HEK293 (cell line): ENCODE data around the gene ZMYM4.

Experiments
- CTCF ChIA-PET: fragments of 350-600 bp; formaldehyde crosslinking; extraction: SDS; loops from one replicate; lab custom pipeline; 2021; ENCODE audit warnings: antibody characterized with exemption; lab: Yijun Ruan, JAX
- POLR2A ChIA-PET: fragments of 300-600 bp; formaldehyde crosslinking; extraction: SDS; loops from one replicate; lab custom pipeline; 2020; ENCODE audit warnings: antibody characterized with exemption, inconsistent platforms; lab: Yijun Ruan, JAX
- H3K27ac ChIP-seq: fragments of 200-500 bp; sonication (Bioruptor generic); 2 replicates; pipeline ENCODE4 v1.5.1; 2014; ENCODE audit warnings: low read depth, low read length, control low read depth, inconsistent platforms; ENCODE audit errors: extremely low read depth
- H3K36me3 ChIP-seq, 2 experiments: fragments of 200-500 bp in 1 of 2; sonication (Bioruptor generic) in 1 of 2; 1 replicate in 1 of 2; 2 replicates in 1 of 2; pipeline ENCODE4 v1.5.1; 2014 to 2017; ENCODE audit warnings: inconsistent platforms in 2 of 2, low read length in 2 of 2; ENCODE audit not compliant: control insufficient read depth in 2 of 2, insufficient read depth in 1 of 2
- H3K4me1 ChIP-seq: fragments of 200-500 bp; sonication (Bioruptor generic); 2 replicates; pipeline ENCODE4 v1.5.1; 2014; ENCODE audit warnings: mild to moderate bottlenecking, low read length, inconsistent platforms; ENCODE audit not compliant: control insufficient read depth, insufficient read depth
- H3K4me3 ChIP-seq: 2 replicates; pipeline ENCODE4 v1.5.1; 2011; ENCODE audit warnings: low read depth, mild to moderate bottlenecking, control low read depth, low read length, moderate library complexity
- H3K9me3 ChIP-seq: fragments of 200-500 bp; sonication (Bioruptor generic); 2 replicates; pipeline ENCODE4 v1.5.1; 2014; ENCODE audit warnings: low read depth, low read length, inconsistent platforms; ENCODE audit not compliant: control insufficient read depth, insufficient read depth
- BCL11A ChIP-seq: fragments of 450-650 bp; formaldehyde crosslinking; IDR thresholded peaks from 2 replicates; pipeline ENCODE4 v1.5.1; 2016; ENCODE audit warnings: low read depth, missing biosample characterization, missing genetic modification characterization
- CTCF ChIP-seq: fragments of 450-650 bp; formaldehyde crosslinking; IDR thresholded peaks from 2 replicates; pipeline ENCODE4 v1.5.1; 2016; ENCODE audit warnings: missing biosample characterization, missing genetic modification characterization
- HOXA7 ChIP-seq: sonication (generic); formaldehyde crosslinking; IDR thresholded peaks from 2 replicates; pipeline ENCODE4 v1.8.1; 2022; ENCODE audit warnings: missing genetic modification reagents, borderline replicate concordance
- HOXC10 ChIP-seq: sonication (generic); formaldehyde crosslinking; IDR thresholded peaks from 2 replicates; pipeline ENCODE4 v1.8.1; 2023; ENCODE audit warnings: mild to moderate bottlenecking, missing genetic modification reagents
- SALL2 ChIP-seq: fragments of 450-650 bp; formaldehyde crosslinking; IDR thresholded peaks from 2 replicates; pipeline ENCODE4 v1.5.0; 2017; ENCODE audit warnings: missing biosample characterization, mild to moderate bottlenecking, missing genetic modification characterization, borderline replicate concordance
- SP2 ChIP-seq: fragments of 450-650 bp; formaldehyde crosslinking; IDR thresholded peaks from 2 replicates; pipeline ENCODE4 v1.5.1; 2016; ENCODE audit warnings: missing biosample characterization, missing genetic modification characterization
- SP7 ChIP-seq: fragments of 450-650 bp; formaldehyde crosslinking; IDR thresholded peaks from 2 replicates; pipeline ENCODE4 v1.5.1; 2016; ENCODE audit warnings: missing biosample characterization, missing genetic modification characterization
- TCF7L2 ChIP-seq: IDR thresholded peaks from 2 replicates; pipeline ENCODE4 v1.6.1; 2011; ENCODE audit warnings: low read depth, mild to moderate bottlenecking, inconsistent platforms, low read length, moderate library complexity, borderline replicate concordance
- ZBTB1 ChIP-seq: fragments of 450-650 bp; formaldehyde crosslinking; IDR thresholded peaks from 2 replicates; pipeline ENCODE4 v1.5.1; 2016; ENCODE audit warnings: missing biosample characterization, missing genetic modification characterization
- ZIC2 ChIP-seq: fragments of 450-650 bp; formaldehyde crosslinking; IDR thresholded peaks from 2 replicates; pipeline ENCODE4 v1.5.1; 2016; ENCODE audit warnings: missing biosample characterization, missing genetic modification characterization
- ZNF16 ChIP-seq: fragments of 450-650 bp; formaldehyde crosslinking; IDR thresholded peaks from 2 replicates; pipeline ENCODE4 v1.5.1; 2016; ENCODE audit warnings: low read depth, missing biosample characterization, missing genetic modification characterization
- ZNF169 ChIP-seq: fragments of 450-650 bp; formaldehyde crosslinking; IDR thresholded peaks from 2 replicates; pipeline ENCODE4 v1.5.1; 2016; ENCODE audit warnings: missing biosample characterization, missing genetic modification characterization
- ZNF202 ChIP-seq: fragments of 450-650 bp; formaldehyde crosslinking; IDR thresholded peaks from 2 replicates; pipeline ENCODE4 v1.5.1; 2016; ENCODE audit warnings: missing biosample characterization, missing genetic modification characterization, borderline replicate concordance
- ZNF350 ChIP-seq: fragments of 450-650 bp; formaldehyde crosslinking; IDR thresholded peaks from 2 replicates; pipeline ENCODE4 v1.5.0; 2017; ENCODE audit warnings: missing biosample characterization, mild to moderate bottlenecking, missing genetic modification characterization
- ZNF354C ChIP-seq: fragments of 450-650 bp; formaldehyde crosslinking; IDR thresholded peaks from 2 replicates; pipeline ENCODE4 v1.5.1; 2016; ENCODE audit warnings: missing biosample characterization, missing genetic modification characterization, low read depth, borderline replicate concordance
- ZNF391 ChIP-seq: fragments of 450-650 bp; formaldehyde crosslinking; IDR thresholded peaks from 2 replicates; pipeline ENCODE4 v1.5.1; 2016; ENCODE audit warnings: low read depth, missing biosample characterization, missing genetic modification characterization, borderline replicate concordance
- ZNF398 ChIP-seq: fragments of 450-650 bp; formaldehyde crosslinking; IDR thresholded peaks from 2 replicates; pipeline ENCODE4 v1.5.1; 2017; ENCODE audit warnings: missing biosample characterization, missing genetic modification characterization
- ZNF529 ChIP-seq: fragments of 450-650 bp; formaldehyde crosslinking; IDR thresholded peaks from 2 replicates; pipeline ENCODE4 v1.5.1; 2017; ENCODE audit warnings: missing genetic modification characterization, missing biosample characterization; ENCODE audit not compliant: insufficient replicate concordance
- ZNF558 ChIP-seq: fragments of 450-650 bp; formaldehyde crosslinking; IDR thresholded peaks from 2 replicates; pipeline ENCODE4 v1.5.1; 2016; ENCODE audit warnings: missing biosample characterization, missing genetic modification characterization
- ZNF623 ChIP-seq: fragments of 450-650 bp; formaldehyde crosslinking; IDR thresholded peaks from 2 replicates; pipeline ENCODE4 v1.5.1; 2016; ENCODE audit warnings: missing biosample characterization, missing genetic modification characterization
- ZNF624 ChIP-seq: fragments of 450-650 bp; formaldehyde crosslinking; IDR thresholded peaks from 2 replicates; pipeline ENCODE4 v1.5.1; 2017; ENCODE audit warnings: missing biosample characterization, missing genetic modification characterization
- ZNF677 ChIP-seq: fragments of 450-650 bp; IDR thresholded peaks from 2 replicates; pipeline ENCODE4 v1.5.0; 2018; ENCODE audit warnings: missing biosample characterization, mild to moderate bottlenecking, missing genetic modification characterization, moderate library complexity
- ZNF76 ChIP-seq: fragments of 450-650 bp; formaldehyde crosslinking; IDR thresholded peaks from 2 replicates; pipeline ENCODE4; 2016; ENCODE audit warnings: low read depth, missing biosample characterization, missing genetic modification characterization, borderline replicate concordance
- ZNF777 ChIP-seq: fragments of 450-650 bp; formaldehyde crosslinking; IDR thresholded peaks from 2 replicates; pipeline ENCODE4 v1.5.1; 2017; ENCODE audit warnings: missing biosample characterization, missing genetic modification characterization, borderline replicate concordance
- ZSCAN23 ChIP-seq: fragments of 450-650 bp; formaldehyde crosslinking; IDR thresholded peaks from 2 replicates; pipeline ENCODE4 v1.5.1; 2016; ENCODE audit warnings: missing biosample characterization, missing genetic modification characterization
- ZSCAN30 ChIP-seq: fragments of 450-650 bp; IDR thresholded peaks from 2 replicates; pipeline ENCODE4 v1.5.1; 2018; ENCODE audit warnings: missing biosample characterization, mild to moderate bottlenecking, missing genetic modification characterization, moderate library complexity
- ZSCAN4 ChIP-seq: fragments of 450-650 bp; formaldehyde crosslinking; IDR thresholded peaks from 2 replicates; pipeline ENCODE4 v1.5.1; 2017; ENCODE audit warnings: missing biosample characterization, missing genetic modification characterization
- TF ChIP-seq, protein P1 (sequence below): fragments of 450-650 bp; formaldehyde crosslinking; IDR thresholded peaks from 2 replicates; pipeline ENCODE4 v1.5.1; 2016; ENCODE audit warnings: missing biosample characterization, missing genetic modification characterization, low read depth

The ZMYM4 gene

GRCh38 chr1:35394386-35394785, 125.9 kb downstream of the ZMYM4 start:
- H3K36me3 ChIP-seq: peaks cover 56 to 91% of the 10 kb centered on the region in 2 experiments
- no peak overlapping the region for H3K4me3 ChIP-seq
- H3K27ac ChIP-seq: no peak overlapping the region
- H3K9me3 ChIP-seq: no peaks in the 10 kb centered on the region
- ChIA-PET POLR2A (interaction anchor here (0.6 kb wide), 1 partner anchor 38 kb away, joined by 4 read pairs; no protein-coding TSS in a partner anchor), CTCF (interaction anchor here (0.7 kb wide), 1 partner anchor 26 kb away, joined by 3 read pairs; no protein-coding TSS in a partner anchor)
- no peaks in the 10 kb centered on the region for H3K4me1 ChIP-seq
- TF ChIP-seq ZSCAN30 (tag by site-specific recombination): no peak
- TF ChIP-seq CTCF: no peak
- no peak for TF ChIP-seq SP2 (tag by site-specific recombination)
- no peak for TF ChIP-seq ZNF777 (tag by site-specific recombination)
- no peak for TF ChIP-seq ZNF529 (tag by site-specific recombination)
- TF ChIP-seq ZNF398 (tag by site-specific recombination): no peak
- TF ChIP-seq ZNF391 (tag by site-specific recombination): no peak
- no peak for TF ChIP-seq ZNF624
- no peak for TF ChIP-seq SP7
- TF ChIP-seq BCL11A (tag by site-specific recombination): no peak
- TF ChIP-seq ZBTB1 (tag by site-specific recombination): no peak
- no peak for TF ChIP-seq ZNF623 (tag by site-specific recombination)
- TF ChIP-seq ZNF169: no peak
- TF ChIP-seq ZNF354C (tag by site-specific recombination): no peak
- TF ChIP-seq, protein P1, sequence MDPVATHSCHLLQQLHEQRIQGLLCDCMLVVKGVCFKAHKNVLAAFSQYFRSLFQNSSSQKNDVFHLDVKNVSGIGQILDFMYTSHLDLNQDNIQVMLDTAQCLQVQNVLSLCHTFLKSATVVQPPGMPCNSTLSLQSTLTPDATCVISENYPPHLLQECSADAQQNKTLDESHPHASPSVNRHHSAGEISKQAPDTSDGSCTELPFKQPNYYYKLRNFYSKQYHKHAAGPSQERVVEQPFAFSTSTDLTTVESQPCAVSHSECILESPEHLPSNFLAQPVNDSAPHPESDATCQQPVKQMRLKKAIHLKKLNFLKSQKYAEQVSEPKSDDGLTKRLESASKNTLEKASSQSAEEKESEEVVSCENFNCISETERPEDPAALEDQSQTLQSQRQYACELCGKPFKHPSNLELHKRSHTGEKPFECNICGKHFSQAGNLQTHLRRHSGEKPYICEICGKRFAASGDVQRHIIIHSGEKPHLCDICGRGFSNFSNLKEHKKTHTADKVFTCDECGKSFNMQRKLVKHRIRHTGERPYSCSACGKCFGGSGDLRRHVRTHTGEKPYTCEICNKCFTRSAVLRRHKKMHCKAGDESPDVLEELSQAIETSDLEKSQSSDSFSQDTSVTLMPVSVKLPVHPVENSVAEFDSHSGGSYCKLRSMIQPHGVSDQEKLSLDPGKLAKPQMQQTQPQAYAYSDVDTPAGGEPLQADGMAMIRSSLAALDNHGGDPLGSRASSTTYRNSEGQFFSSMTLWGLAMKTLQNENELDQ (tag by site-specific recombination): no peak
- no peak for TF ChIP-seq HOXA7
- TF ChIP-seq SALL2: no peak
- no peak for TF ChIP-seq HOXC10 (CRISPR knock-in tag)
- TF ChIP-seq ZNF16 (tag by site-specific recombination): no peak
- TF ChIP-seq ZSCAN4 (tag by site-specific recombination): no peak

GRCh38 chr1:35398739-35399138, 130.2 kb downstream of the ZMYM4 start:
- Histone ChIP-seq H3K9me3 (no peaks in the 10 kb centered on the region), H3K36me3 (peaks cover 72 to 94% of the 10 kb centered on the region in 2 experiments), H3K4me1 (no peaks in the 10 kb centered on the region), H3K4me3 (no peak overlapping the region), H3K27ac (no peak overlapping the region)
- ChIA-PET POLR2A (no interaction called here), CTCF (interaction anchor here (0.5 kb wide), 1 partner anchor 385 kb away, joined by 3 read pairs; no protein-coding TSS in a partner anchor)
- TF ChIP-seq ZSCAN23 (tag by site-specific recombination): no peak
- no peak for TF ChIP-seq TCF7L2
- TF ChIP-seq ZNF398 (tag by site-specific recombination): no peak
- TF ChIP-seq ZIC2: no peak
- TF ChIP-seq ZNF558 (tag by site-specific recombination): no peak
- TF ChIP-seq ZNF202: no peak
- no peak for TF ChIP-seq SP7
- TF ChIP-seq ZNF350 (tag by site-specific recombination): no peak
- TF ChIP-seq ZNF677 (tag by site-specific recombination): no peak
- no peak for TF ChIP-seq ZNF76
